WTC11 (cell line): ENCODE results near the gene ABHD13.

Experiments
- CREM ChIP-seq: sonication (generic); formaldehyde crosslinking; IDR thresholded peaks from 2 replicates; pipeline ENCODE4 v1.8.1; 2022; ENCODE audit warnings: mild to moderate bottlenecking, missing genetic modification reagents, moderate library complexity
- ELF4 ChIP-seq: sonication (generic); formaldehyde crosslinking; IDR thresholded peaks from 2 replicates; pipeline ENCODE4 v1.8.1; 2022; ENCODE audit warnings: low read depth, mild to moderate bottlenecking, moderate library complexity, missing genetic modification reagents
- MXD4 ChIP-seq: fragments of 250-450 bp; sonication (Bioruptor Pico); IDR thresholded peaks from 2 replicates; pipeline ENCODE4 v1.8.0; 2021; ENCODE audit warnings: mild to moderate bottlenecking, moderate library complexity, borderline replicate concordance
- NR2C2 ChIP-seq: sonication (generic); formaldehyde crosslinking; IDR thresholded peaks from 2 replicates; pipeline ENCODE4 v1.8.0; 2022; ENCODE audit warnings: mild to moderate bottlenecking, missing genetic modification reagents
- SMAD3 ChIP-seq: sonication (generic); formaldehyde crosslinking; IDR thresholded peaks from 2 replicates; pipeline ENCODE4 v1.8.0; 2022; ENCODE audit warnings: missing genetic modification reagents, mild to moderate bottlenecking, borderline replicate concordance
- TCF7 ChIP-seq: sonication (generic); formaldehyde crosslinking; IDR thresholded peaks from 2 replicates; pipeline ENCODE4 v1.8.0; 2022; ENCODE audit warnings: mild to moderate bottlenecking, low read depth, missing genetic modification reagents, moderate library complexity
- ZBTB43 ChIP-seq: sonication (generic); formaldehyde crosslinking; IDR thresholded peaks from 2 replicates; pipeline ENCODE4 v1.8.1; 2023; ENCODE audit warnings: mild to moderate bottlenecking, missing genetic modification reagents
- ZNF232 ChIP-seq: sonication (generic); formaldehyde crosslinking; IDR thresholded peaks from 2 replicates; pipeline ENCODE4 v1.8.0; 2022; ENCODE audit warnings: mild to moderate bottlenecking, missing genetic modification reagents
- TF ChIP-seq, protein P1 (sequence below): fragments of 200-600 bp; IDR thresholded peaks from 2 replicates; pipeline ENCODE4 v1.8.0; 2022; ENCODE audit warnings: antibody characterized with exemption
- TF ChIP-seq, protein P2 (sequence below): sonication (generic); formaldehyde crosslinking; IDR thresholded peaks from 2 replicates; pipeline ENCODE4 v1.8.0; 2022; ENCODE audit warnings: mild to moderate bottlenecking, missing genetic modification reagents
- TF ChIP-seq, protein P3 (sequence below): fragments of 250-450 bp; sonication (Bioruptor Pico); IDR thresholded peaks from 2 replicates; pipeline ENCODE4 v1.9.0; 2021; ENCODE audit warnings: mild to moderate bottlenecking

- no peak for TF ChIP-seq NR2C2
- TF ChIP-seq, protein P1, sequence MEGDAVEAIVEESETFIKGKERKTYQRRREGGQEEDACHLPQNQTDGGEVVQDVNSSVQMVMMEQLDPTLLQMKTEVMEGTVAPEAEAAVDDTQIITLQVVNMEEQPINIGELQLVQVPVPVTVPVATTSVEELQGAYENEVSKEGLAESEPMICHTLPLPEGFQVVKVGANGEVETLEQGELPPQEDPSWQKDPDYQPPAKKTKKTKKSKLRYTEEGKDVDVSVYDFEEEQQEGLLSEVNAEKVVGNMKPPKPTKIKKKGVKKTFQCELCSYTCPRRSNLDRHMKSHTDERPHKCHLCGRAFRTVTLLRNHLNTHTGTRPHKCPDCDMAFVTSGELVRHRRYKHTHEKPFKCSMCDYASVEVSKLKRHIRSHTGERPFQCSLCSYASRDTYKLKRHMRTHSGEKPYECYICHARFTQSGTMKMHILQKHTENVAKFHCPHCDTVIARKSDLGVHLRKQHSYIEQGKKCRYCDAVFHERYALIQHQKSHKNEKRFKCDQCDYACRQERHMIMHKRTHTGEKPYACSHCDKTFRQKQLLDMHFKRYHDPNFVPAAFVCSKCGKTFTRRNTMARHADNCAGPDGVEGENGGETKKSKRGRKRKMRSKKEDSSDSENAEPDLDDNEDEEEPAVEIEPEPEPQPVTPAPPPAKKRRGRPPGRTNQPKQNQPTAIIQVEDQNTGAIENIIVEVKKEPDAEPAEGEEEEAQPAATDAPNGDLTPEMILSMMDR = no peak
- no peak for TF ChIP-seq MXD4
- TF ChIP-seq ZBTB43 (CRISPR knock-in tag) = no peak
- TF ChIP-seq, protein P2, sequence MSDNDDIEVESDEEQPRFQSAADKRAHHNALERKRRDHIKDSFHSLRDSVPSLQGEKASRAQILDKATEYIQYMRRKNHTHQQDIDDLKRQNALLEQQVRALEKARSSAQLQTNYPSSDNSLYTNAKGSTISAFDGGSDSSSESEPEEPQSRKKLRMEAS (CRISPR knock-in tag) = no peak
- TF ChIP-seq, protein P3, sequence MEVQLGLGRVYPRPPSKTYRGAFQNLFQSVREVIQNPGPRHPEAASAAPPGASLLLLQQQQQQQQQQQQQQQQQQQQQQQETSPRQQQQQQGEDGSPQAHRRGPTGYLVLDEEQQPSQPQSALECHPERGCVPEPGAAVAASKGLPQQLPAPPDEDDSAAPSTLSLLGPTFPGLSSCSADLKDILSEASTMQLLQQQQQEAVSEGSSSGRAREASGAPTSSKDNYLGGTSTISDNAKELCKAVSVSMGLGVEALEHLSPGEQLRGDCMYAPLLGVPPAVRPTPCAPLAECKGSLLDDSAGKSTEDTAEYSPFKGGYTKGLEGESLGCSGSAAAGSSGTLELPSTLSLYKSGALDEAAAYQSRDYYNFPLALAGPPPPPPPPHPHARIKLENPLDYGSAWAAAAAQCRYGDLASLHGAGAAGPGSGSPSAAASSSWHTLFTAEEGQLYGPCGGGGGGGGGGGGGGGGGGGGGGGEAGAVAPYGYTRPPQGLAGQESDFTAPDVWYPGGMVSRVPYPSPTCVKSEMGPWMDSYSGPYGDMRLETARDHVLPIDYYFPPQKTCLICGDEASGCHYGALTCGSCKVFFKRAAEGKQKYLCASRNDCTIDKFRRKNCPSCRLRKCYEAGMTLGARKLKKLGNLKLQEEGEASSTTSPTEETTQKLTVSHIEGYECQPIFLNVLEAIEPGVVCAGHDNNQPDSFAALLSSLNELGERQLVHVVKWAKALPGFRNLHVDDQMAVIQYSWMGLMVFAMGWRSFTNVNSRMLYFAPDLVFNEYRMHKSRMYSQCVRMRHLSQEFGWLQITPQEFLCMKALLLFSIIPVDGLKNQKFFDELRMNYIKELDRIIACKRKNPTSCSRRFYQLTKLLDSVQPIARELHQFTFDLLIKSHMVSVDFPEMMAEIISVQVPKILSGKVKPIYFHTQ (CRISPR knock-in tag) = no peak
- TF ChIP-seq ZNF232 (CRISPR knock-in tag) = no peak
- no peak for TF ChIP-seq ELF4
- TF ChIP-seq TCF7 (CRISPR knock-in tag) = no peak
- TF ChIP-seq CREM (CRISPR knock-in tag) = no peak
- no peak for TF ChIP-seq SMAD3 (CRISPR knock-in tag)
These were observed 35.5 kb upstream of the ABHD13 start for GRCh38 chr13:108182652-108183051.
